ENCODE data around the gene LRRC17.

The LRRC17 gene

DNA sequence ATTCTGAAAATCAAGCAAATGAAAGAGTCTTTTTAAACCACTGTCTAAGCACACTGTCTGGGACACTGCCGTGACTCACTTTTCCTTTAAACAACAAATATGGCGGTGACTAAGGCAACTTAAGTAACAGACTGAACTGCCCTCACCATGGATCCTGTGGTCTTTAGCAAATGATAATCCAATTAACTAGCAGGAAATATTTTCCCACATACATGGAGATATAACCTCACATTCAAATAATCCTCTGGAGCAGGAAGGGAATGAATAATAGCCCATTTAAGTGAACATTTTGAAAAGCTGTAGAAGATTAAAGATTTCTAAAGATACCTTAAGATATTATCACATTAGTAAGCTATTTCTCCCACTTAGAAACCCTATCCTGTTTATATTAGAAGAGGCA, 40.3 kb upstream of the LRRC17 start:
- TF ChIP-seq, protein P1, sequence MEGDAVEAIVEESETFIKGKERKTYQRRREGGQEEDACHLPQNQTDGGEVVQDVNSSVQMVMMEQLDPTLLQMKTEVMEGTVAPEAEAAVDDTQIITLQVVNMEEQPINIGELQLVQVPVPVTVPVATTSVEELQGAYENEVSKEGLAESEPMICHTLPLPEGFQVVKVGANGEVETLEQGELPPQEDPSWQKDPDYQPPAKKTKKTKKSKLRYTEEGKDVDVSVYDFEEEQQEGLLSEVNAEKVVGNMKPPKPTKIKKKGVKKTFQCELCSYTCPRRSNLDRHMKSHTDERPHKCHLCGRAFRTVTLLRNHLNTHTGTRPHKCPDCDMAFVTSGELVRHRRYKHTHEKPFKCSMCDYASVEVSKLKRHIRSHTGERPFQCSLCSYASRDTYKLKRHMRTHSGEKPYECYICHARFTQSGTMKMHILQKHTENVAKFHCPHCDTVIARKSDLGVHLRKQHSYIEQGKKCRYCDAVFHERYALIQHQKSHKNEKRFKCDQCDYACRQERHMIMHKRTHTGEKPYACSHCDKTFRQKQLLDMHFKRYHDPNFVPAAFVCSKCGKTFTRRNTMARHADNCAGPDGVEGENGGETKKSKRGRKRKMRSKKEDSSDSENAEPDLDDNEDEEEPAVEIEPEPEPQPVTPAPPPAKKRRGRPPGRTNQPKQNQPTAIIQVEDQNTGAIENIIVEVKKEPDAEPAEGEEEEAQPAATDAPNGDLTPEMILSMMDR (IDR thresholded peaks at IDR 0.05) = no peak
- Histone ChIP-seq H2AFZ (no peak overlapping the region), H3K4me2 (ENCODE audit: low read length) (no peak overlapping the region), H3K27me3 (ENCODE audit: control insufficient read depth, insufficient read depth, low read length) (no peaks in the 10 kb centered on the region), H3K27ac (no peak overlapping the region), H3K79me2 (no peaks in the 10 kb centered on the region), H3K4me3 (ENCODE audit: low read depth, low read length) (no peak overlapping the region), H3K4me1 (no peaks in the 10 kb centered on the region), H3K36me3 (ENCODE audit: control insufficient read depth, insufficient read depth, low read length) (no peaks in the 10 kb centered on the region), H3K9me3 (ENCODE audit: control insufficient read depth, low read length) (no peaks in the 10 kb centered on the region), H3K9ac (no peak overlapping the region)

- TF ChIP-seq, protein P1 (IDR thresholded peaks at IDR 0.05) = no peak
- Histone ChIP-seq H2AFZ (no peak overlapping the region), H3K9ac (no peak overlapping the region), H3K4me2 (ENCODE audit: low read length) (no peak overlapping the region), H3K4me3 (ENCODE audit: low read depth, low read length) (no peak overlapping the region), H3K36me3 (ENCODE audit: control insufficient read depth, insufficient read depth, low read length) (no peaks in the 10 kb centered on the region), H3K27ac (no peak overlapping the region), H3K9me3 (ENCODE audit: control insufficient read depth, low read length) (no peaks in the 10 kb centered on the region), H3K79me2 (no peaks in the 10 kb centered on the region), H3K4me1 (no peaks in the 10 kb centered on the region), H3K27me3 (ENCODE audit: control insufficient read depth, insufficient read depth, low read length) (no peaks in the 10 kb centered on the region)
Observed at GRCh38 chr7:102873470-102874165, 39.2 kb upstream of the LRRC17 start.

DNA sequence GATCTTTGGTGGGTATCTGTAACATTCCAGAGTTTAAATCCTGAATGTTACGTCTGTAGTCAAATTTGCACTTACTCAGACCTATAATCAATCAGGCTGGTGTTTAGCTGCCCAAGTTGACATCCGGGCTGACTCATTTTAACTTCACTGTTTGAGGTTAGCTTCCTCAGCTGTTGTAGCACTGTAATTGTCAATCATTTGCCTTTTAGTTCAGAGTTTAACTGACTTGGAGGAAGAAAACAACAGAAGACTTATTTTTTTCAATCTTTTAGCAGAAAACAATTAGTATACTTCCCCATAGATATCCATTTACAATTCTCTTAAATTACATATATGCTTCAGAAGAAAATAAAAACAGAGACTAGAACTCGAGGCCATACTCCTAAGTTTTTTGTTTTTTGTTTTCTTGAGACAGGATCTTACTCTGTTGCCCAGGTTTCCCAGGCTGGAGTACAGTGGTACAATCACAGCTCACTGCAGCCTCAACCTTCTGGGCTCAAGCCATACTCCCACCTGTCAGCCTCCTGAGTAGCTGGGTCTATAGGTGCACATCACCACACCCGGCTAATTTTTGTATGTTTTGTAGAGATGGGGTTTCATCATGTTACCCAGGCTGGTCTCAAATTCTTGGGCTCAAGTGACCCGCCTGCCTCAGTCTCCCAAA, 38.5 kb upstream of the LRRC17 start:
- H2AFZ ChIP-seq = no peak overlapping the region
- H3K9ac ChIP-seq = no peak overlapping the region
- no peak overlapping the region for H3K27ac ChIP-seq
- TF ChIP-seq, protein P1 (IDR thresholded peaks at IDR 0.05) = no peak
- H3K27me3 ChIP-seq (ENCODE audit: control insufficient read depth, insufficient read depth, low read length) = no peaks in the 10 kb centered on the region
- no peaks in the 10 kb centered on the region for H3K36me3 ChIP-seq (ENCODE audit: control insufficient read depth, insufficient read depth, low read length)
- no peak overlapping the region for H3K4me3 ChIP-seq (ENCODE audit: low read depth, low read length)
- H3K4me2 ChIP-seq (ENCODE audit: low read length) = no peak overlapping the region
- no peaks in the 10 kb centered on the region for H3K4me1 ChIP-seq
- no peaks in the 10 kb centered on the region for H3K9me3 ChIP-seq (ENCODE audit: control insufficient read depth, low read length)
- H3K79me2 ChIP-seq = no peaks in the 10 kb centered on the region

DNA sequence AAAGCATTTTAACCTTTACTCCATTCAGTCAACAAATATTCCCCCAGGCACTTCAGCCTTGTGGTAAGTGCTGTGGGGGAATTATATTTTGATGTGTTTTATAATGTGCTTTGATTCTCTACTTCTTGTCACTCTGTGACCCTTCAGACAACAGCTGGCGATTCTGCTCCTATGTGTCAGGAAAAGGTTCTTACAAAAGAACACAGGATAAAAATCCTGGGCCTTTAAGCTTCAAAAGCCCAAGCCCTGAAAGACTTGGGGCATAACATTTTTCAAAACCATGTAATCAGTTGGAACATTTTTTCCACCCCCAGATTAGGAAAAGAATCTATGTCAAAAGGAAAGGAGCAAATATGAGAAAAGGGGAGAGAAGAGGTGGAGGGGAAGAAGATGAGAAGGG, 37.8 kb upstream of the LRRC17 start:
- Histone ChIP-seq H3K4me2 (ENCODE audit: low read length) (no peak overlapping the region), H3K36me3 (ENCODE audit: control insufficient read depth, insufficient read depth, low read length) (no peaks in the 10 kb centered on the region), H3K4me1 (no peaks in the 10 kb centered on the region), H2AFZ (no peak overlapping the region), H3K27me3 (ENCODE audit: control insufficient read depth, insufficient read depth, low read length) (no peaks in the 10 kb centered on the region), H3K79me2 (no peaks in the 10 kb centered on the region), H3K9me3 (ENCODE audit: control insufficient read depth, low read length) (no peaks in the 10 kb centered on the region), H3K9ac (no peak overlapping the region), H3K27ac (no peak overlapping the region), H3K4me3 (ENCODE audit: low read depth, low read length) (no peak overlapping the region)
- TF ChIP-seq, protein P1 (IDR thresholded peaks at IDR 0.05) = no peak
